GM12878 (cell line): ENCODE data around the gene EIF2B1. TPM values are rescaled to one million over a fixed set of nuclear protein-coding genes. Genes with fewer than 3 reads are reported as not detected.

ENCODE experiments used
- ATAC-seq: fragments of 200-7000 bp; cut with Tn5 transposase; 3 replicates; pipeline ENCODE4 v1.9.1; 2020; ENCODE audit warnings: mild to moderate bottlenecking, moderate library complexity
- BruUV-seq: library from RNA; stranded (reverse); fragments of 400-500 nt; replicated peaks from 2 replicates; lab custom pipeline; 2021; lab: Mats Ljungman, UMichigan
- CTCF ChIA-PET: fragments of 300-600 bp; sonication (Branson Sonifier 250); formaldehyde crosslinking; extraction: SDS; loops from one replicate; lab custom pipeline; 2021; ENCODE audit warnings: inconsistent platforms; lab: Yijun Ruan, JAX
- POLR2A ChIA-PET: fragments of 350-600 bp; formaldehyde crosslinking; extraction: SDS; loops from one replicate; lab custom pipeline; 2021; ENCODE audit warnings: inconsistent platforms; lab: Charles Lee
- RAD21 ChIA-PET: fragments of 300-600 bp; sonication (Branson Sonifier 250); formaldehyde crosslinking; loops from one replicate; lab custom pipeline; 2023; ENCODE audit warnings: antibody characterized with exemption; ENCODE audit not compliant: unreplicated experiment; lab: Charles Lee
- SMC1A ChIA-PET: fragments of 300-600 bp; sonication (Branson Sonifier 250); formaldehyde crosslinking; loops from one replicate; lab custom pipeline; 2023; ENCODE audit not compliant: unreplicated experiment, uncharacterized antibody; lab: Charles Lee
- DNase-seq: peaks from one replicate; pipeline ENCODE4 v3.0.0-alpha.2; 2011; ENCODE audit warnings: low read depth, low spot score
- FAIRE-seq: peaks from 3 replicates; lab custom pipeline; 2011; peaks lifted over from hg19 to GRCh38; lab: Jason Lieb, UNC
- H2AFZ ChIP-seq: 2 replicates; pipeline ENCODE4 v1.6.0; 2011; ENCODE audit warnings: low read depth, low read length, control low read depth; ENCODE audit not compliant: control insufficient read depth
- H3K27ac ChIP-seq: 2 replicates; pipeline ENCODE4 v1.5.1; 2011; ENCODE audit warnings: control low read depth; ENCODE audit not compliant: control insufficient read depth, insufficient read depth
- H3K27me3 ChIP-seq, 2 experiments: replicated peaks in 1 of 2; 2 replicates each; pipeline versions ENCODE4 v1.6.0 to v1.6.1; 2011; ENCODE audit warnings: low read length in 1 of 2; ENCODE audit not compliant: control insufficient read depth in 2 of 2, insufficient read depth in 2 of 2
- H3K36me3 ChIP-seq, 2 experiments: 2 replicates each; pipeline ENCODE4 v1.5.1; 2011; ENCODE audit warnings: low read length in 1 of 2; ENCODE audit not compliant: control insufficient read depth in 2 of 2, insufficient read depth in 2 of 2
- H3K4me1 ChIP-seq: 2 replicates; pipeline ENCODE4 v1.6.1; 2011; ENCODE audit warnings: mild to moderate bottlenecking, low read length, moderate library complexity, mixed read lengths; ENCODE audit not compliant: control insufficient read depth, insufficient read depth
- H3K4me2 ChIP-seq: 2 replicates; pipeline ENCODE4 v1.6.0; 2011; ENCODE audit warnings: control low read depth; ENCODE audit not compliant: control insufficient read depth, insufficient read depth
- H3K4me3 ChIP-seq: fragments of 200-600 bp; sonication (generic); 2 replicates; pipeline ENCODE4 v1.5.1; 2016
- H3K79me2 ChIP-seq: 2 replicates; pipeline ENCODE4 v1.6.0; 2011; ENCODE audit warnings: low read length; ENCODE audit not compliant: control insufficient read depth, insufficient read depth
- H3K9ac ChIP-seq: 2 replicates; pipeline ENCODE4 v1.8.0; 2011; ENCODE audit warnings: low read length, control low read depth, mixed read lengths; ENCODE audit not compliant: control insufficient read depth, insufficient read depth
- H3K9me3 ChIP-seq: replicated peaks from 3 replicates; pipeline ENCODE4 v1.5.1; 2011; ENCODE audit warnings: mild to moderate bottlenecking, low read length; ENCODE audit not compliant: control insufficient read depth, insufficient read depth
- H4K20me1 ChIP-seq: 2 replicates; pipeline ENCODE4 v1.6.0; 2011; ENCODE audit not compliant: control insufficient read depth, insufficient read depth
- BCL11A ChIP-seq: IDR thresholded peaks from 2 replicates; pipeline ENCODE4 v1.6.1; 2011; ENCODE audit warnings: low read depth, low read length
- BCLAF1 ChIP-seq: fragments of 450-650 bp; IDR thresholded peaks from 2 replicates; pipeline ENCODE4 v1.6.1; 2017; ENCODE audit warnings: antibody characterized with exemption, mild to moderate bottlenecking, moderate library complexity
- CHD4 ChIP-seq: fragments of 200-600 bp; sonication (generic); IDR thresholded peaks from 2 replicates; pipeline ENCODE4 v1.6.1; 2016; ENCODE audit warnings: mild to moderate bottlenecking
- ESRRA ChIP-seq: IDR thresholded peaks from 2 replicates; pipeline ENCODE4 v1.6.1; 2012; ENCODE audit warnings: mild to moderate bottlenecking, low read length, improper control_type of control experiment
- EZH2 ChIP-seq: IDR thresholded peaks from 2 replicates; pipeline ENCODE4 v1.6.1; 2012; ENCODE audit warnings: low read depth, mild to moderate bottlenecking, control low read depth, inconsistent platforms, low read length, borderline replicate concordance; ENCODE audit not compliant: control insufficient read depth
- FOS ChIP-seq: IDR thresholded peaks from 3 replicates; pipeline ENCODE4 v1.6.1; 2011; ENCODE audit warnings: borderline replicate concordance; ENCODE audit not compliant: insufficient read length; ENCODE audit errors: extremely low read depth
- HCFC1 ChIP-seq: fragments of 150-350 bp; IDR thresholded peaks from 2 replicates; pipeline ENCODE4 v1.6.1; 2014; ENCODE audit warnings: low read length
- IRF4 ChIP-seq: IDR thresholded peaks from 2 replicates; pipeline ENCODE4 v1.6.1; 2011; ENCODE audit warnings: low read depth, low read length
- NFYA ChIP-seq: IDR thresholded peaks from 2 replicates; pipeline ENCODE4 v1.6.1; 2011; ENCODE audit warnings: low read depth, mild to moderate bottlenecking, low read length, improper control_type of control experiment, borderline replicate concordance
- PAX8 ChIP-seq: fragments of 450-650 bp; IDR thresholded peaks from 2 replicates; pipeline ENCODE4 v1.6.1; 2017; ENCODE audit warnings: mild to moderate bottlenecking, moderate library complexity
- POLR2A ChIP-seq: IDR thresholded peaks from 2 replicates; pipeline ENCODE4 v1.6.1; 2011; ENCODE audit warnings: low read depth, mild to moderate bottlenecking, low read length
- RFX5 ChIP-seq: IDR thresholded peaks from 2 replicates; pipeline ENCODE4 v1.6.1; 2011; ENCODE audit warnings: low read depth, low read length, improper control_type of control experiment
- SIN3A ChIP-seq: IDR thresholded peaks from 2 replicates; pipeline ENCODE4 v1.6.1; 2012; ENCODE audit warnings: low read depth, low read length, improper control_type of control experiment
- SMAD5 ChIP-seq: IDR thresholded peaks from 2 replicates; pipeline ENCODE4 v1.6.1; 2016; ENCODE audit warnings: antibody characterized with exemption, low read depth
- SMARCA5 ChIP-seq: fragments of 450-650 bp; IDR thresholded peaks from 2 replicates; pipeline ENCODE4 v1.6.1; 2017; ENCODE audit warnings: mild to moderate bottlenecking
- SP1 ChIP-seq: IDR thresholded peaks from one replicate; pipeline ENCODE4 v1.6.1; 2011; ENCODE audit warnings: low read depth, low read length
- SPI1 ChIP-seq: IDR thresholded peaks from 2 replicates; pipeline ENCODE4 v1.6.1; 2011; ENCODE audit warnings: low read depth, mild to moderate bottlenecking, low read length, moderate library complexity, borderline replicate concordance; ENCODE audit not compliant: insufficient read depth
- SREBF2 ChIP-seq: IDR thresholded peaks from 2 replicates; pipeline ENCODE4 v1.6.1; 2012; ENCODE audit warnings: mild to moderate bottlenecking, low read length
- TAF1 ChIP-seq: IDR thresholded peaks from 2 replicates; pipeline ENCODE4 v1.6.1; 2011; ENCODE audit warnings: mild to moderate bottlenecking, low read depth, low read length, borderline replicate concordance
- YY1 ChIP-seq: IDR thresholded peaks from 2 replicates; pipeline ENCODE4 v1.6.1; 2011; ENCODE audit warnings: low read depth, mild to moderate bottlenecking, low read length
- ZNF207 ChIP-seq: fragments of 450-650 bp; IDR thresholded peaks from 2 replicates; pipeline ENCODE4 v1.6.1; 2014; ENCODE audit warnings: antibody characterized with exemption, mild to moderate bottlenecking, borderline replicate concordance
- ZNF24 ChIP-seq: fragments of 450-650 bp; IDR thresholded peaks from 2 replicates; pipeline ENCODE4 v1.6.1; 2017; ENCODE audit warnings: antibody characterized with exemption, mild to moderate bottlenecking
- WGBS: methylation state at CpG from one replicate; pipeline ENCODE4 v1.1.6; 2016; ENCODE audit warnings: low lambda C conversion rate; ENCODE audit not compliant: insufficient replicate concordance, insufficient coverage; ENCODE audit errors: missing lambda C conversion rate; 5-methylcytosine and 5-hydroxymethylcytosine counted together
- in situ Hi-C: fragments of 300-500 bp; cut with MboI; formaldehyde crosslinking; loops from 9 replicates; pipeline ENCODE4 v1.14.3; 2018; ENCODE audit warnings: mixed read lengths
- intact Hi-C: fragments of 100-400 bp; cut with micrococcal nuclease; formaldehyde crosslinking; loops from one replicate; pipeline ENCODE4 v1.14.2; 2022; ENCODE audit not compliant: unreplicated experiment
- polyA plus RNA-seq, 11 experiments: library from polyadenylated mRNA; depleted of rRNA in 4 of 11; unstranded in 6 of 11; stranded (reverse) in 5 of 11; fragments of >200 nt; fragmentation: Nextera tagmentation in 4 of 11; fragmentation: Illumina TruSeq in 1 of 11; extraction: Ambion mirVana in 4 of 11; extraction: Trizol in 1 of 11; gene quantifications; 1 replicate in 1 of 11; 2 replicates in 10 of 11; pipeline versions ENCODE4 v1.2.1 to v1.2.3, GENCODE V29; 2011 to 2016; ENCODE audit warnings: inconsistent platforms in 2 of 11, missing spikeins in 2 of 11, low read depth in 1 of 11
- total RNA-seq, 4 experiments: library from RNA; depleted of rRNA in 3 of 4; stranded (reverse); fragments of >200 nt in 3 of 4; fragmentation: Illumina TruSeq in 1 of 4; extraction: Trizol in 1 of 4; gene quantifications; 2 replicates each; pipeline versions ENCODE4 v1.2.1 to v1.2.3, GENCODE V29; 2013 to 2021

EIF2B1 gene
- total and polyA plus RNA-seq, 10 of the 15 experiments (the other 5 are each of a cell fraction or from before 2014, with no cell fraction given), result 17.6 to 131 (median 49.1) TPM

GRCh38 chr12:123670882-123671728 lies 37.6 kb upstream of the EIF2B1 start, which contains the start of gene TCTN2:
TSS of gene TCTN2 (plus strand) at chr12:123671113. CDS start at chr12:123671241, 128 bp downstream.
- Histone ChIP-seq H3K36me3 (no peaks in the 10 kb centered on the region; a peak in 1 of 4 replicates), H3K9me3 (no peaks in the 10 kb centered on the region), H3K9ac (peak within 1 kb of the TSS; percentile 69), H2AFZ (peak within 1 kb of the TSS; percentile 97), H3K4me3 (peak within 1 kb of the TSS; percentile 95), H3K79me2 (no peaks in the 10 kb centered on the region), H3K4me1 (peaks cover 5% of the 10 kb centered on the region; the same call in 1 of the 2 replicates), H3K27me3 (no peaks in the 10 kb centered on the region), H3K4me2 (peak within 1 kb of the TSS; percentile 99), H4K20me1 (no peaks in the 10 kb centered on the region), H3K27ac (no peak within 1 kb of the TSS)
- BruUV-seq, result TSS peak; percentile 84
- in situ Hi-C loops, result no loop called here
- ATAC-seq (peak; percentile 100), DNase-seq (peak; percentile 47), FAIRE-seq (peak; percentile 97)
- SMC1A ChIA-PET, result interaction anchor here (0.7 to 1.3 kb wide), 2 partner anchors 10 to 43 kb away, joined by 3 to 6 read pairs; no protein-coding TSS in a partner anchor
- CTCF ChIA-PET, result no interaction called here
- POLR2A ChIA-PET, result interaction anchor here (0.6 to 1.3 kb wide), 3 partner anchors 10 to 88 kb away, joined by 3 to 5 read pairs (median 3); no protein-coding TSS in a partner anchor
- RAD21 ChIA-PET, result interaction anchor here (2.3 kb wide), 1 partner anchor 42 kb away, joined by 7 read pairs; the partner anchor contains the start of gene ATP6V0A2
- WGBS, result 3% methylated on average over 46 of the region's 53 CpGs
- intact Hi-C loops, result no loop called here
- TF ChIP-seq RFX5 (0 out of 2 replicates have a peak, but pooled peaks have one; percentile 71), CHD4 (no peak), TAF1 (peak; percentile 56; the same call in 1 of the 2 replicates), ZNF24 (no peak), SIN3A (peak; percentile 87), FOS (peak; percentile 40), BCL11A (no peak), HCFC1 (no peak), SP1 (peak; percentile 87), NFYA (no peak), SMARCA5 (no peak), PAX8 (no peak), SREBF2 (no peak), SPI1 (no peak), ESRRA (no peak), SMAD5 (no peak), BCLAF1 (no peak), ZNF207 (no peak), POLR2A (peak; percentile 49), IRF4 (no peak), EZH2 (no peak), YY1 (peak; percentile 98)
